Measurements from ENCODE around the gene PPP1R36. TPM values are rescaled to one million over a fixed set of nuclear protein-coding genes. Genes with fewer than 3 reads are reported as not detected.
"Not testable (repeated sequence)": the region's sequence is repeated elsewhere in the genome, so short reads cannot be mapped to it uniquely, and the experiment has no call there.

PPP1R36 gene
- total RNA-seq, 4 donors from 2014 or later = 0.70 to 1.2 TPM; not detected in 2

- H3K27ac ChIP-seq = peak overlapping the region; percentile 69 to 79
- peaks cover 0 to 11% of the 10 kb centered on the region in 2 donors for H3K4me1 ChIP-seq
- no peak overlapping the region for H3K4me3 ChIP-seq
- no peaks in the 10 kb centered on the region for H3K9me3 ChIP-seq
- intact Hi-C loops (cut with DNase I; ENCODE audit: low total_unique reads) = no loop called here
- no peaks in the 10 kb centered on the region for H3K36me3 ChIP-seq
- H3K27me3 ChIP-seq = no peaks in the 10 kb centered on the region
- no peak for DNase-seq
- TF ChIP-seq CTCF (IDR thresholded peaks at IDR 0.05) = no peak
- no peak for TF ChIP-seq POLR2A (IDR thresholded peaks at IDR 0.05)
Measured at GRCh38 chr14:64612021-64612380, 62.2 kb downstream of the PPP1R36 start.

- Histone ChIP-seq H3K4me3 (no peak overlapping the region), H3K9me3 (no peaks in the 10 kb centered on the region), H3K27ac (peak overlapping the region; percentile 69 to 79), H3K36me3 (no peaks in the 10 kb centered on the region), H3K27me3 (no peaks in the 10 kb centered on the region), H3K4me1 (peaks cover 0 to 11% of the 10 kb centered on the region in 2 donors)
- TF ChIP-seq CTCF (IDR thresholded peaks at IDR 0.05) = no peak
- TF ChIP-seq POLR2A (IDR thresholded peaks at IDR 0.05) = no peak
- no peak for DNase-seq
- intact Hi-C loops (cut with DNase I; ENCODE audit: low total_unique reads) = no loop called here
Measured at GRCh38 chr14:64612971-64613666, 63.4 kb downstream of the PPP1R36 start.

GRCh38 chr14:64614166-64614565 lies 64.4 kb downstream of the PPP1R36 start:
- TF ChIP-seq POLR2A (IDR thresholded peaks at IDR 0.05) (no peak), CTCF (IDR thresholded peaks at IDR 0.05) (no peak)
- no peak for DNase-seq
- no peaks in the 10 kb centered on the region for H3K9me3 ChIP-seq
- intact Hi-C loops (cut with DNase I; ENCODE audit: low total_unique reads) = no loop called here
- H3K36me3 ChIP-seq = no peaks in the 10 kb centered on the region
- peak overlapping the region in 1 of 2 donors; percentile 79 for H3K27ac ChIP-seq
- peaks cover 0 to 11% of the 10 kb centered on the region in 2 donors for H3K4me1 ChIP-seq
- no peaks in the 10 kb centered on the region for H3K27me3 ChIP-seq
- H3K4me3 ChIP-seq = no peak overlapping the region

GRCh38 chr14:64614805-64615391 lies 65.1 kb downstream of the PPP1R36 start:
- peak overlapping the region in 1 of 2 donors; percentile 79 for H3K27ac ChIP-seq
- H3K27me3 ChIP-seq = no peaks in the 10 kb centered on the region
- H3K4me1 ChIP-seq = peaks cover 0 to 11% of the 10 kb centered on the region in 2 donors
- no peaks in the 10 kb centered on the region for H3K9me3 ChIP-seq
- intact Hi-C loops (cut with DNase I; ENCODE audit: low total_unique reads) = no loop called here
- DNase-seq = no peak
- no peaks in the 10 kb centered on the region for H3K36me3 ChIP-seq
- TF ChIP-seq POLR2A (IDR thresholded peaks at IDR 0.05) (no peak), CTCF (IDR thresholded peaks at IDR 0.05) (no peak)
- H3K4me3 ChIP-seq = no peak overlapping the region

GRCh38 chr14:64617872-64618408 lies 68.2 kb downstream of the PPP1R36 start:
- H3K27ac ChIP-seq; intact Hi-C loops (cut with DNase I; ENCODE audit: low total_unique reads); H3K36me3 ChIP-seq; H3K4me3 ChIP-seq; H3K4me1 ChIP-seq; H3K27me3 ChIP-seq; DNase-seq; H3K9me3 ChIP-seq: not testable (repeated sequence)
